K562 (cell line): ENCODE results near the gene ABHD14A. TPM values are rescaled to one million over a fixed set of nuclear protein-coding genes. Genes with fewer than 3 reads are reported as not detected.

Experiments
- ATAC-seq: fragments of 200-7000 bp; cut with Tn5 transposase; 3 replicates; pipeline ENCODE4 v1.9.1; 2020; ENCODE audit warnings: moderate library complexity
- BruUV-seq: library from RNA; stranded (reverse); fragments of 400-500 nt; replicated peaks from 2 replicates; lab custom pipeline; 2021; lab: Mats Ljungman, UMichigan
- CTCF ChIA-PET: fragments of 300-600 bp; formaldehyde crosslinking; extraction: SDS; loops from one replicate; lab custom pipeline; 2021; ENCODE audit warnings: low intra/inter-chr PET ratio; lab: Yijun Ruan, JAX
- POLR2A ChIA-PET: fragments of 300-600, 350-650 bp; sonication (Branson Sonifier 250); formaldehyde crosslinking; extraction: SDS; loops from one replicate; lab custom pipeline; 2021; ENCODE audit warnings: antibody characterized with exemption, inconsistent platforms; lab: Yijun Ruan, JAX
- DNase-seq, 4 experiments: peaks; one replicate each; pipeline versions ENCODE4 v3.0.0 to v3.0.0-alpha.2; 2011 to 2018; ENCODE audit warnings: low spot score in 3 of 4, mixed read lengths in 3 of 4; ENCODE audit errors: extremely low read depth in 1 of 4
- FAIRE-seq: peaks from 2 replicates; lab custom pipeline; 2011; peaks lifted over from hg19 to GRCh38; lab: Jason Lieb, UNC
- H2AFZ ChIP-seq: 2 replicates; pipeline ENCODE4 v1.6.0; 2011; ENCODE audit warnings: low read depth, low read length, control low read depth, inconsistent platforms
- H3K27ac ChIP-seq: fragments of 200-600 bp; 3 replicates; pipeline ENCODE4 v1.8.0; 2011; ENCODE audit warnings: low read depth, mild to moderate bottlenecking, control low read depth, inconsistent platforms, low read length, moderate library complexity, mixed read lengths; ENCODE audit errors: extremely low read depth
- H3K27me3 ChIP-seq, 2 experiments: fragments of 300-600 bp in 1 of 2; 2 replicates in 1 of 2; 3 replicates in 1 of 2; pipeline versions ENCODE4 v1.6.0 to v1.8.0; 2011; ENCODE audit warnings: inconsistent platforms in 2 of 2, low read length in 2 of 2, mild to moderate bottlenecking in 1 of 2, mixed read lengths in 1 of 2, moderate library complexity in 1 of 2; ENCODE audit not compliant: control insufficient read depth in 2 of 2, insufficient read depth in 2 of 2
- H3K36me3 ChIP-seq: fragments of 300-600 bp; 3 replicates; pipeline ENCODE4 v1.8.0; 2011; ENCODE audit warnings: mild to moderate bottlenecking, low read length, inconsistent platforms; ENCODE audit not compliant: control insufficient read depth, insufficient read depth
- H3K4me1 ChIP-seq, 2 experiments: fragments of 200-600 bp in 1 of 2; replicated peaks in 1 of 2; 2 replicates in 1 of 2; 3 replicates in 1 of 2; pipeline versions ENCODE4 v1.5.1 to v1.8.0; 2011; ENCODE audit warnings: inconsistent platforms in 2 of 2, low read length in 2 of 2, mild to moderate bottlenecking in 1 of 2, mixed read lengths in 1 of 2, moderate library complexity in 1 of 2; ENCODE audit not compliant: control insufficient read depth in 2 of 2, insufficient read depth in 2 of 2
- H3K4me2 ChIP-seq: 2 replicates; pipeline ENCODE4 v1.6.1; 2011; ENCODE audit warnings: low read length, control low read depth, inconsistent platforms, mixed read lengths; ENCODE audit not compliant: insufficient read depth
- H3K4me3 ChIP-seq: fragments of 200-600 bp; sonication (generic), shearing (Covaris generic); 2 replicates; pipeline ENCODE4 v1.5.1; 2016; ENCODE audit warnings: control low read depth, inconsistent platforms
- H3K79me2 ChIP-seq: fragments of 200-600 bp; 3 replicates; pipeline ENCODE4 v1.8.0; 2011; ENCODE audit warnings: low read length, inconsistent platforms; ENCODE audit not compliant: control insufficient read depth, insufficient read depth
- H3K9ac ChIP-seq, 2 experiments: 2 replicates each; pipeline versions ENCODE4 v1.6.0 to v1.6.1; 2011; ENCODE audit warnings: low read depth in 2 of 2, low read length in 2 of 2, control low read depth in 1 of 2, inconsistent platforms in 1 of 2, mild to moderate bottlenecking in 1 of 2, mixed read lengths in 1 of 2; ENCODE audit not compliant: insufficient read depth in 1 of 2
- H3K9me1 ChIP-seq: one replicate; pipeline ENCODE4 v1.6.0; 2011; ENCODE audit warnings: inconsistent platforms, mild to moderate bottlenecking, low read length, moderate library complexity; ENCODE audit not compliant: control insufficient read depth, insufficient read depth
- H3K9me3 ChIP-seq: replicated peaks from 2 replicates; pipeline ENCODE4 v1.5.1; 2011; ENCODE audit warnings: low read depth, low read length, inconsistent platforms; ENCODE audit not compliant: control insufficient read depth, insufficient read depth
- H4K20me1 ChIP-seq: replicated peaks from 2 replicates; pipeline ENCODE4 v1.6.1; 2011; ENCODE audit warnings: low read length, inconsistent platforms, mixed read lengths; ENCODE audit not compliant: control insufficient read depth, insufficient read depth
- CC2D1A ChIP-seq: fragments of 450-650 bp; IDR thresholded peaks from 2 replicates; pipeline ENCODE4 v1.6.1; 2017; ENCODE audit warnings: mild to moderate bottlenecking
- CREB3L1 ChIP-seq: fragments of 450-650 bp; IDR thresholded peaks from 2 replicates; pipeline ENCODE4 v1.6.1; 2014; ENCODE audit warnings: low read depth, mild to moderate bottlenecking, moderate library complexity, borderline replicate concordance
- DEAF1 ChIP-seq: fragments of 450-650 bp; formaldehyde crosslinking; IDR thresholded peaks from 2 replicates; pipeline ENCODE4 v1.4.0; 2020; ENCODE audit warnings: mild to moderate bottlenecking, moderate library complexity
- EGR1 ChIP-seq: fragments of 450-650 bp; conservative IDR thresholded peaks from 2 replicates; pipeline ENCODE4 v1.6.1; 2017; ENCODE audit warnings: mild to moderate bottlenecking
- GTF2B ChIP-seq: IDR thresholded peaks from 2 replicates; pipeline ENCODE4 v1.6.1; 2011; ENCODE audit not compliant: insufficient read length; ENCODE audit errors: extremely low read depth
- MYC ChIP-seq, 2 experiments: fragments of 250-450 bp in 1 of 2; sonication (Bioruptor Pico) in 1 of 2; IDR thresholded peaks; 2 replicates each; pipeline versions ENCODE4 v1.5.1 to v1.6.1; 2012 to 2021; ENCODE audit warnings: low read depth in 2 of 2, borderline replicate concordance in 1 of 2, improper control_type of control experiment in 1 of 2, low read length in 1 of 2, mild to moderate bottlenecking in 1 of 2, moderate library complexity in 1 of 2
- NCOA6 ChIP-seq: fragments of 450-650 bp; IDR thresholded peaks from 2 replicates; pipeline ENCODE4 v1.6.1; 2017; ENCODE audit warnings: mild to moderate bottlenecking
- NFIX ChIP-seq: fragments of 250-450 bp; sonication (Bioruptor Pico); IDR thresholded peaks from 2 replicates; pipeline ENCODE4 v1.4.0; 2020; ENCODE audit warnings: low read depth, mild to moderate bottlenecking, moderate library complexity
- POLR2G ChIP-seq: fragments of 200-400 bp; formaldehyde crosslinking; IDR thresholded peaks from 2 replicates; pipeline ENCODE4 v1.6.1; 2017; ENCODE audit warnings: low read depth, mild to moderate bottlenecking, antibody characterized with exemption, low read length, moderate library complexity
- RBFOX2 ChIP-seq: fragments of 200-400 bp; formaldehyde crosslinking; IDR thresholded peaks from 2 replicates; pipeline ENCODE4 v1.6.1; 2017; ENCODE audit warnings: low read depth, mild to moderate bottlenecking, low read length, moderate library complexity
- TAF7 ChIP-seq: fragments of 450-650 bp; IDR thresholded peaks from 2 replicates; pipeline ENCODE4 v1.6.1; 2016; ENCODE audit warnings: missing genetic modification characterization, missing compliant biosample characterization
- ZBTB1 ChIP-seq: sonication (generic); formaldehyde crosslinking; IDR thresholded peaks from 2 replicates; pipeline ENCODE4 v1.8.1; 2023; ENCODE audit warnings: missing genetic modification reagents, low read depth, mild to moderate bottlenecking, borderline replicate concordance
- ZNF274 ChIP-seq: IDR thresholded peaks from 2 replicates; pipeline ENCODE4 v1.6.1; 2011; ENCODE audit warnings: low read depth, mild to moderate bottlenecking, low read length, moderate library complexity, borderline replicate concordance
- ZNF277 ChIP-seq: fragments of 250-450 bp; sonication (Bioruptor Pico); IDR thresholded peaks from 2 replicates; pipeline ENCODE4 v1.8.0; 2022; ENCODE audit warnings: inconsistent platforms, mild to moderate bottlenecking, moderate library complexity, borderline replicate concordance
- ZNF354B ChIP-seq: fragments of 250-450 bp; sonication (Bioruptor Pico); IDR thresholded peaks from 2 replicates; pipeline ENCODE4 v1.4.0; 2020
- WGBS: fragments of 100-300 bp; shearing (Covaris generic); methylation state at CpG from one replicate; pipeline ENCODE4 v1.1.6; 2016; ENCODE audit warnings: low coverage, mixed read lengths; ENCODE audit not compliant: insufficient coverage; ENCODE audit errors: missing lambda C conversion rate; 5-methylcytosine and 5-hydroxymethylcytosine counted together
- in situ Hi-C: fragments of 300-500 bp; cut with MboI; formaldehyde crosslinking; loops from 4 replicates; pipeline ENCODE4 v1.15.0; 2018; ENCODE audit warnings: inconsistent platforms, mixed read lengths
- intact Hi-C: fragments of 100-400 bp; cut with micrococcal nuclease; formaldehyde crosslinking; loops from 2 replicates; pipeline ENCODE4 v1.14.2; 2022
- polyA plus RNA-seq, 8 experiments: library from polyadenylated mRNA; depleted of rRNA in 4 of 8; stranded (reverse) in 5 of 8; unstranded in 3 of 8; fragments of >200 nt; fragmentation: Nextera tagmentation in 2 of 8; fragmentation: Illumina TruSeq in 1 of 8; extraction: Ambion mirVana in 2 of 8; extraction: Trizol in 1 of 8; gene quantifications; 2 replicates each; pipeline versions ENCODE4 v1.2.1 to v1.2.3, GENCODE V29; 2011 to 2014; ENCODE audit warnings: inconsistent platforms in 1 of 8, missing spikeins in 1 of 8
- total RNA-seq, 7 experiments: library from RNA; depleted of rRNA in 6 of 7; stranded (reverse); fragments of >200 nt in 6 of 7; fragmentation: Illumina TruSeq in 2 of 7; extraction: Trizol in 2 of 7; gene quantifications; 2 replicates each; pipeline versions ENCODE4 v1.2.1 to v1.2.3, GENCODE V29; 2011 to 2021; ENCODE audit warnings: low replicate concordance in 1 of 7

ABHD14A gene
- total and polyA plus RNA-seq, 9 of the 15 experiments (the other 6 are each of a cell fraction or from before 2014, with no cell fraction given) = 0.90 to 10.5 (median 8.3) TPM

- intact Hi-C loops = no loop called here
- TF ChIP-seq POLR2G = 0 out of 2 replicates have a peak, but pooled peaks have one; percentile 12
- TF ChIP-seq CREB3L1 = no peak
- TF ChIP-seq NCOA6 = no peak
- TF ChIP-seq ZNF354B = no peak
- no peak for TF ChIP-seq TAF7
- no peak for TF ChIP-seq NFIX
- TF ChIP-seq DEAF1 = no peak
- no peak for TF ChIP-seq ZBTB1 (CRISPR knock-in tag)
- TF ChIP-seq ZNF274 = no peak
- no peak for TF ChIP-seq CC2D1A
- TF ChIP-seq ZNF277 (CRISPR knock-in tag) = no peak
- TF ChIP-seq GTF2B = no peak
- TF ChIP-seq RBFOX2 = peak; percentile 45; the same call in 1 of the 2 replicates
- no peak for TF ChIP-seq EGR1
- no peak for TF ChIP-seq MYC (IDR thresholded peaks at IDR 0.05; ENCODE audit: low read depth, low read length)
- TF ChIP-seq MYC (CRISPR knock-in tag; IDR thresholded peaks at IDR 0.05; ENCODE audit: borderline replicate concordance, low read depth) = no peak
- BruUV-seq = no TSS peak
- peaks cover 56% of the 10 kb centered on the region; the same call in 2 of the 3 replicates for H3K36me3 ChIP-seq
- H3K27me3 ChIP-seq = no peaks in the 10 kb centered on the region
- in situ Hi-C loops = no loop called here
- no peaks in the 10 kb centered on the region for H3K9me3 ChIP-seq
- POLR2A ChIA-PET = interaction anchor here (0.5 to 1.2 kb wide), 5 partner anchors 10 to 649 kb away, joined by 3 to 4 read pairs (median 3); partner anchors contain the start of gene RPL29
- no peaks in the 10 kb centered on the region for H3K9me1 ChIP-seq
- 90% methylated on average over 10 of the region's 13 CpGs for WGBS
- H3K4me2 ChIP-seq = no peak overlapping the region
- no peak overlapping the region for H3K27ac ChIP-seq
- ATAC-seq = no peak
- CTCF ChIA-PET = no interaction called here
- DNase-seq = no peak
- peaks cover 0 to 5% of the 10 kb centered on the region in 2 experiments; a peak in 3 of 5 replicates for H3K4me1 ChIP-seq
- no peak overlapping the region for H3K9ac ChIP-seq
- H3K79me2 ChIP-seq = peaks cover 3% of the 10 kb centered on the region; the same call in 2 of the 3 replicates
- H3K4me3 ChIP-seq = no peak overlapping the region
- no peak overlapping the region for H2AFZ ChIP-seq
- no peak for FAIRE-seq
- H4K20me1 ChIP-seq = no peaks in the 10 kb centered on the region
Measured at GRCh38 chr3:51933471-51934138, 41.3 kb upstream of the ABHD14A start.
